Measurements from ENCODE around the gene NOC3L. TPM values are rescaled to one million over a fixed set of nuclear protein-coding genes. Genes with fewer than 3 reads are reported as not detected.
A peak's percentile ranks its signal among the peaks of the same experiment; 100 is the strongest.

The NOC3L gene
- total RNA-seq, 1 experiment from 2014 or later: 21.8 TPM

GRCh38 chr10:94303929-94304328 is 58.8 kb downstream of the NOC3L start:
- Mint-ChIP-seq H3K36me3 (ENCODE audit: insufficient read depth, unreplicated experiment) (no peaks in the 10 kb centered on the region), H3K4me3 (ENCODE audit: low read depth, unreplicated experiment) (no peak overlapping the region), H3K27me3 (ENCODE audit: unreplicated experiment) (peaks cover 26% of the 10 kb centered on the region), H3K4me1 (ENCODE audit: low read depth, unreplicated experiment) (no peaks in the 10 kb centered on the region), H3K9me3 (ENCODE audit: low read depth, unreplicated experiment) (no peaks in the 10 kb centered on the region), H3K27ac (ENCODE audit: unreplicated experiment) (no peak overlapping the region)
- no peak for DNase-seq
- no peak for TF ChIP-seq CTCF (IDR thresholded peaks at IDR 0.05; ENCODE audit: unreplicated experiment)
- intact Hi-C loops (cut with micrococcal nuclease; ENCODE audit: unreplicated experiment): no loop called here
- no TSS peak for BruUV-seq (replicated peaks)
- CTCF ChIA-PET: no interaction called here

- no peak overlapping the region for H3K4me3 Mint-ChIP-seq (ENCODE audit: low read depth, unreplicated experiment)
- no TSS peak for BruUV-seq (replicated peaks)
- intact Hi-C loops (cut with micrococcal nuclease; ENCODE audit: unreplicated experiment): no loop called here
- CTCF ChIA-PET: interaction anchor here (0.7 to 1.1 kb wide), 2 partner anchors 144 to 478 kb away, joined by 3 read pairs; no protein-coding TSS in a partner anchor
- H3K36me3 Mint-ChIP-seq (ENCODE audit: insufficient read depth, unreplicated experiment): no peaks in the 10 kb centered on the region
- H3K27me3 Mint-ChIP-seq (ENCODE audit: unreplicated experiment): peaks cover 38% of the 10 kb centered on the region
- no peaks in the 10 kb centered on the region for H3K4me1 Mint-ChIP-seq (ENCODE audit: low read depth, unreplicated experiment)
- no peak for DNase-seq
- TF ChIP-seq CTCF (IDR thresholded peaks at IDR 0.05; ENCODE audit: unreplicated experiment): no peak
- H3K9me3 Mint-ChIP-seq (ENCODE audit: low read depth, unreplicated experiment): no peaks in the 10 kb centered on the region
- no peak overlapping the region for H3K27ac Mint-ChIP-seq (ENCODE audit: unreplicated experiment)
These were observed 62.7 kb downstream of the NOC3L start for GRCh38 chr10:94300042-94300441.

GRCh38 chr10:94299417-94299816 is 63.3 kb downstream of the NOC3L start:
- CTCF ChIA-PET: interaction anchor here (0.7 to 1.1 kb wide), 2 partner anchors 145 to 478 kb away, joined by 3 read pairs; no protein-coding TSS in a partner anchor
- no TSS peak for BruUV-seq (replicated peaks)
- Mint-ChIP-seq H3K27ac (ENCODE audit: unreplicated experiment) (no peak overlapping the region), H3K9me3 (ENCODE audit: low read depth, unreplicated experiment) (no peaks in the 10 kb centered on the region), H3K27me3 (ENCODE audit: unreplicated experiment) (peaks cover 38% of the 10 kb centered on the region), H3K36me3 (ENCODE audit: insufficient read depth, unreplicated experiment) (no peaks in the 10 kb centered on the region), H3K4me3 (ENCODE audit: low read depth, unreplicated experiment) (no peak overlapping the region), H3K4me1 (ENCODE audit: low read depth, unreplicated experiment) (no peaks in the 10 kb centered on the region)
- intact Hi-C loops (cut with micrococcal nuclease; ENCODE audit: unreplicated experiment): no loop called here
- peak; percentile 39 for DNase-seq
- TF ChIP-seq CTCF (IDR thresholded peaks at IDR 0.05; ENCODE audit: unreplicated experiment): no peak

- H3K4me3 Mint-ChIP-seq (ENCODE audit: low read depth, unreplicated experiment): no peak overlapping the region
- CTCF ChIA-PET: no interaction called here
- no peak for TF ChIP-seq CTCF (IDR thresholded peaks at IDR 0.05; ENCODE audit: unreplicated experiment)
- BruUV-seq (replicated peaks): no TSS peak
- intact Hi-C loops (cut with micrococcal nuclease; ENCODE audit: unreplicated experiment): no loop called here
- H3K36me3 Mint-ChIP-seq (ENCODE audit: insufficient read depth, unreplicated experiment): no peaks in the 10 kb centered on the region
- no peaks in the 10 kb centered on the region for H3K4me1 Mint-ChIP-seq (ENCODE audit: low read depth, unreplicated experiment)
- H3K27ac Mint-ChIP-seq (ENCODE audit: unreplicated experiment): no peak overlapping the region
- H3K9me3 Mint-ChIP-seq (ENCODE audit: low read depth, unreplicated experiment): no peaks in the 10 kb centered on the region
- H3K27me3 Mint-ChIP-seq (ENCODE audit: unreplicated experiment): peaks cover 48% of the 10 kb centered on the region
- DNase-seq: no peak
These were observed 68.6 kb downstream of the NOC3L start for GRCh38 chr10:94294168-94294567.
